ENCODE results near the gene SMIM33. TPM values are rescaled to one million over a fixed set of nuclear protein-coding genes. Genes with fewer than 3 reads are reported as not detected.

Gene SMIM33
- total RNA-seq, 1 experiment from 2014 or later: not detected

- Histone ChIP-seq H2AFZ (ENCODE audit: low read length) (no peak overlapping the region), H2BK5ac (ENCODE audit: insufficient read length, low read length) (peak overlapping the region; percentile 41), H2AK5ac (ENCODE audit: insufficient read length, low read length) (no peak overlapping the region), H3K23ac (ENCODE audit: insufficient read length, low read depth, low read length) (no peak overlapping the region), H3T11ph (ENCODE audit: low read length) (no peak overlapping the region), H4K20me1 (ENCODE audit: control insufficient read depth, insufficient read depth, insufficient read length) (no peaks in the 10 kb centered on the region), H3K79me2 (ENCODE audit: insufficient read depth, low read length) (no peaks in the 10 kb centered on the region), H3K27me3 (ENCODE audit: insufficient read depth, low read length) (no peaks in the 10 kb centered on the region), H3K9ac (ENCODE audit: extremely low read depth, insufficient read length, low read length) (no peak overlapping the region), H3K56ac (ENCODE audit: insufficient read length, low read depth, low read length) (no peak overlapping the region), H4K91ac (ENCODE audit: insufficient read length, low read depth, low read length) (no peak overlapping the region), H4K8ac (replicated peaks; ENCODE audit: insufficient read length, low read depth, low read length) (no peak overlapping the region), H2BK20ac (ENCODE audit: low read depth, low read length, poor library complexity, severe bottlenecking) (no peak overlapping the region), H3K4me1 (ENCODE audit: insufficient read depth, low read length) (0 out of 2 replicates have a peak, but pooled peaks cover 3% of the 10 kb centered on the region), H3K18ac (ENCODE audit: insufficient read length, low read depth, low read length) (no peak overlapping the region), H3K14ac (ENCODE audit: insufficient read depth, low read length) (no peak overlapping the region), H2BK120ac (ENCODE audit: low read depth, low read length, poor library complexity, severe bottlenecking) (no peak overlapping the region), H3K23me2 (ENCODE audit: insufficient read length, low read depth, low read length, poor library complexity, severe bottlenecking) (no peaks in the 10 kb centered on the region), H3K4me2 (ENCODE audit: insufficient read depth, insufficient read length, low read length) (no peak overlapping the region), H3K9me3 (ENCODE audit: control insufficient read depth, low read depth, low read length) (no peaks in the 10 kb centered on the region), H2BK12ac (ENCODE audit: insufficient read length, low read depth, low read length) (no peak overlapping the region), H4K5ac (ENCODE audit: insufficient read length, low read depth, low read length) (no peak overlapping the region), H3K79me1 (ENCODE audit: insufficient read depth, low read depth, low read length, poor library complexity, severe bottlenecking) (no peaks in the 10 kb centered on the region), H3K4ac (ENCODE audit: low read depth, low read length) (no peak overlapping the region), H3K27ac (ENCODE audit: insufficient read length, low read depth, low read length) (no peak overlapping the region), H2BK15ac (ENCODE audit: low read depth, low read length) (no peak overlapping the region)
- H3K27me3 Mint-ChIP-seq (ENCODE audit: low read depth): no peaks in the 10 kb centered on the region; the same call in 1 of the 2 replicates
- no peak overlapping the region for H3K4me3 Mint-ChIP-seq
- WGBS (ENCODE audit: extremely low coverage, insufficient read length, low lambda C conversion rate): 100% methylated on average over 3 of the region's 3 CpGs
- DNase-seq: no peak
- no peak overlapping the region; a peak in 1 of 7 replicates for H3K27ac Mint-ChIP-seq
- no peak for TF ChIP-seq CTCF (conservative IDR thresholded peaks at IDR 0.05)
- H3K36me3 Mint-ChIP-seq (ENCODE audit: insufficient read depth in 1 of 3, low read depth in 3 of 3): no peaks in the 10 kb centered on the region
- peaks cover 1 to 2% of the 10 kb centered on the region in 2 experiments; a peak in 3 of 4 replicates for H3K4me1 Mint-ChIP-seq
- H3K9me3 Mint-ChIP-seq: no peaks in the 10 kb centered on the region
These were observed 16.9 kb upstream of the SMIM33 start for GRCh38 chr5:139453683-139454567.
